Endodermal cell (in vitro differentiated cells): ENCODE data around the gene MACROD2. TPM values are rescaled to one million over a fixed set of nuclear protein-coding genes. Genes with fewer than 3 reads are reported as not detected.

ENCODE experiments used
- DNase-seq: peaks from one replicate; pipeline ENCODE4 v3.0.0-alpha.2; 2017
- H3K27ac ChIP-seq: 2 replicates; pipeline ENCODE4 v1.5.1; 2013; ENCODE audit warnings: mild to moderate bottlenecking, low read depth, low read length, moderate library complexity
- H3K27me3 ChIP-seq: 2 replicates; pipeline ENCODE4 v1.6.1; 2013; ENCODE audit warnings: mild to moderate bottlenecking, low read length, moderate library complexity; ENCODE audit not compliant: insufficient read depth, control insufficient read depth, poor library complexity, severe bottlenecking
- H3K36me3 ChIP-seq: 2 replicates; pipeline ENCODE4 v1.7.0; 2013; ENCODE audit warnings: mild to moderate bottlenecking, low read length, moderate library complexity; ENCODE audit not compliant: control insufficient read depth, insufficient read depth
- H3K4me1 ChIP-seq: one replicate; pipeline ENCODE4 v1.7.0; 2013; ENCODE audit warnings: low read length; ENCODE audit not compliant: control insufficient read depth, insufficient read depth
- H3K4me3 ChIP-seq: 2 replicates; pipeline ENCODE4 v1.5.1; 2013; ENCODE audit warnings: mild to moderate bottlenecking, low read length, moderate library complexity
- H3K9ac ChIP-seq: 2 replicates; pipeline ENCODE4 v1.6.1; 2013; ENCODE audit warnings: mild to moderate bottlenecking, low read length, moderate library complexity; ENCODE audit not compliant: poor library complexity, severe bottlenecking; ENCODE audit errors: extremely low read depth
- H3K9me3 ChIP-seq: 2 replicates; pipeline ENCODE4 v1.6.1; 2013; ENCODE audit warnings: mild to moderate bottlenecking, low read length, moderate library complexity; ENCODE audit not compliant: control insufficient read depth
- H3K27ac Mint-ChIP-seq: 2 replicates; pipeline ENCODE4 v1.8.0; 2020; ENCODE audit warnings: mixed read lengths
- H3K27me3 Mint-ChIP-seq: 2 replicates; pipeline ENCODE4 v1.8.0; 2021; ENCODE audit warnings: mild to moderate bottlenecking, mixed read lengths; ENCODE audit not compliant: insufficient read depth
- H3K36me3 Mint-ChIP-seq: 2 replicates; pipeline ENCODE4 v1.8.0; 2020; ENCODE audit warnings: low read depth, mixed read lengths
- H3K4me1 Mint-ChIP-seq: 2 replicates; pipeline ENCODE4 v1.8.0; 2020; ENCODE audit warnings: mixed read lengths
- H3K4me3 Mint-ChIP-seq: 2 replicates; pipeline ENCODE4 v1.8.0; 2020; ENCODE audit warnings: mild to moderate bottlenecking, moderate library complexity, mixed read lengths
- H3K9me3 Mint-ChIP-seq: 2 replicates; pipeline ENCODE4 v1.8.0; 2020; ENCODE audit warnings: mild to moderate bottlenecking, mixed read lengths
- CTCF ChIP-seq: fragments of 200-600 bp; sonication (generic); conservative IDR thresholded peaks from 2 replicates; pipeline ENCODE4 v1.5.0; 2021; ENCODE audit warnings: antibody characterized with exemption, mild to moderate bottlenecking
- WGBS, 2 experiments: methylation state at CpG; one replicate each; pipeline versions ENCODE4 v1.1.5 to v1.1.7; 2013; ENCODE audit warnings: missing lambda C conversion rate in 2 of 2, mixed read lengths in 1 of 2; ENCODE audit not compliant: insufficient coverage in 1 of 2, insufficient read length in 1 of 2; 5-methylcytosine and 5-hydroxymethylcytosine counted together
- total RNA-seq, 2 donors: library from RNA; stranded (reverse); fragmentation: NEBNext Ultra II Directional in 1 of 2; extraction: Animal tissue kit (Norgen Biotek cat#: 25700) in 1 of 2; gene quantifications; 2 replicates in 1 of 2; 3 replicates in 1 of 2; pipeline ENCODE4 v1.2.1, GENCODE V29; 2021

Gene MACROD2
- total RNA-seq, 2 donors from 2014 or later, result 2.3 to 4.8 TPM

DNA sequence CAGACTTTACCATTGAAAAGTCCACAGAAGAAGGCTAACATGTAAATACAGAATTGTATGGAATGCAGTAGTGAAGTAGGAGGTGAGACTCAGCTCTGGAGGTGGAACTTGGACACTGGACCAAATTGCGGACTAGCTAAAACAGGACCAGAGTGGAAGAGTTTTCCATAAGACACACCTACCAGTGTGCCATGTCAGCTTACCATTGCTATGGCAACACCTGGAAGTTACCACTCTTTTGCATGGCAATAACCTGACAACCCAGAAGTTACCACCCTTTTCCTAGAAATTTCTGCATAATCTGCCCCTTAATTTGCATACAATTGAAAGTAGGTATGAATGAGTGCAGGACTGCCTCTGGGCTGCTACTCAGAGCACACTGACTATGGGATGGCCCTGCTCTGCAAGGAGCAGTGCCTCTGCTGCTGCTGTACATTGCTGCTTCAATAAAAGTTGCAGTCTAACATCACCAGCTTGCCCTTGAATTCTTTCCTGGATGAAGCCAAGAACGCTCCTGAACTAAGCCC, 911.7 kb downstream of the MACROD2 start:
- WGBS, 2 experiments, result 80% methylated on average over 2 of the region's 2 CpGs
- Mint-ChIP-seq H3K27me3 (peaks cover 2% of the 10 kb centered on the region), H3K27ac (no peak overlapping the region), H3K9me3 (peaks cover 1% of the 10 kb centered on the region), H3K4me1 (peaks cover 6% of the 10 kb centered on the region), H3K4me3 (no peak overlapping the region), H3K36me3 (no peaks in the 10 kb centered on the region)
- Histone ChIP-seq H3K27ac (no peak overlapping the region), H3K27me3 (no peaks in the 10 kb centered on the region), H3K4me1 (no peaks in the 10 kb centered on the region), H3K36me3 (no peaks in the 10 kb centered on the region), H3K9ac (no peak overlapping the region), H3K9me3 (no peaks in the 10 kb centered on the region), H3K4me3 (no peak overlapping the region)
- TF ChIP-seq CTCF, result no peak
- no peak for DNase-seq

GRCh38 chr20:14910126-14910525, 914.8 kb downstream of the MACROD2 start:
- peaks cover 5% of the 10 kb centered on the region for H3K27me3 ChIP-seq
- Mint-ChIP-seq H3K36me3 (no peaks in the 10 kb centered on the region), H3K27me3 (peaks cover 8% of the 10 kb centered on the region), H3K27ac (no peak overlapping the region), H3K4me1 (peaks cover 8% of the 10 kb centered on the region), H3K9me3 (no peaks in the 10 kb centered on the region), H3K4me3 (no peak overlapping the region)
- no peaks in the 10 kb centered on the region for H3K9me3 ChIP-seq
- no peak for TF ChIP-seq CTCF
- no peak overlapping the region for H3K9ac ChIP-seq
- WGBS, 2 experiments, result 100% methylated on average over 2 of the region's 2 CpGs
- no peak overlapping the region for H3K27ac ChIP-seq
- DNase-seq, result no peak
- H3K4me1 ChIP-seq, result peaks cover under 1% of the 10 kb centered on the region
- no peaks in the 10 kb centered on the region for H3K36me3 ChIP-seq
- no peak overlapping the region for H3K4me3 ChIP-seq

- no peaks in the 10 kb centered on the region for H3K9me3 Mint-ChIP-seq
- H3K27ac ChIP-seq, result no peak overlapping the region
- H3K36me3 Mint-ChIP-seq, result no peaks in the 10 kb centered on the region
- 93 to 100% methylated on average over 1 to 6 of the region's 6 CpGs for WGBS, 2 experiments
- H3K9me3 ChIP-seq, result no peaks in the 10 kb centered on the region
- H3K4me3 Mint-ChIP-seq, result no peak overlapping the region
- H3K27me3 ChIP-seq, result peaks cover 40% of the 10 kb centered on the region
- peaks cover 7% of the 10 kb centered on the region for H3K4me1 ChIP-seq
- H3K27ac Mint-ChIP-seq, result no peak overlapping the region
- peaks cover 13% of the 10 kb centered on the region for H3K4me1 Mint-ChIP-seq
- peaks cover 47% of the 10 kb centered on the region for H3K27me3 Mint-ChIP-seq
- H3K9ac ChIP-seq, result no peak overlapping the region
- no peak for DNase-seq
- TF ChIP-seq CTCF, result no peak
- H3K36me3 ChIP-seq, result no peaks in the 10 kb centered on the region
- no peak overlapping the region for H3K4me3 ChIP-seq
These were observed 918.7 kb downstream of the MACROD2 start for GRCh38 chr20:14913896-14914620.
